Choroid plexus epithelial cell (primary cell): ENCODE data around the gene FOXP1.

ENCODE experiments used
- DNase-seq: peaks from one replicate; pipeline ENCODE4 v3.0.0-alpha.2; 2010; ENCODE audit warnings: low read depth
- H3K4me3 ChIP-seq: 2 replicates; pipeline ENCODE4 v1.5.1; 2011; ENCODE audit warnings: low read depth, mild to moderate bottlenecking, control low read depth, low read length, moderate library complexity
- CTCF ChIP-seq: conservative IDR thresholded peaks from 2 replicates; pipeline ENCODE4 v1.5.1; 2011; ENCODE audit warnings: low read depth, mild to moderate bottlenecking, control low read depth, inconsistent platforms, low read length, moderate library complexity

Gene FOXP1

GRCh38 chr3:71195492-71195891 lies 388.0 kb downstream of the FOXP1 start:
- DNase-seq: peak; percentile 88
- no peak for TF ChIP-seq CTCF
- no peak overlapping the region for H3K4me3 ChIP-seq

- H3K4me3 ChIP-seq: no peak overlapping the region
- DNase-seq: no peak
- TF ChIP-seq CTCF: no peak
These were observed 388.7 kb downstream of the FOXP1 start for GRCh38 chr3:71194785-71195184.

GRCh38 chr3:71191031-71191482 lies 392.5 kb downstream of the FOXP1 start:
- DNase-seq: peak; percentile 51
- H3K4me3 ChIP-seq: no peak overlapping the region
- TF ChIP-seq CTCF: no peak

- no peak for TF ChIP-seq CTCF
- peak; percentile 49 for DNase-seq
- no peak overlapping the region for H3K4me3 ChIP-seq
These were observed 394.0 kb downstream of the FOXP1 start for GRCh38 chr3:71189480-71189879.

- no peak overlapping the region for H3K4me3 ChIP-seq
- TF ChIP-seq CTCF: no peak
- no peak for DNase-seq
These were observed 395.8 kb downstream of the FOXP1 start for GRCh38 chr3:71187715-71188114.

GRCh38 chr3:71186801-71187200 lies 396.7 kb downstream of the FOXP1 start:
- no peak overlapping the region for H3K4me3 ChIP-seq
- peak; percentile 16 for DNase-seq
- TF ChIP-seq CTCF: no peak

GRCh38 chr3:71185733-71186455 lies 397.6 kb downstream of the FOXP1 start:
- no peak for TF ChIP-seq CTCF
- no peak overlapping the region for H3K4me3 ChIP-seq
- peak; percentile 78 for DNase-seq
